Fibroblast of lung (primary cell): ENCODE results near the gene GAREM2. TPM values are rescaled to one million over a fixed set of nuclear protein-coding genes. Genes with fewer than 3 reads are reported as not detected.

Experiments
- DNase-seq, 2 donors: peaks; one replicate each; pipeline versions ENCODE4 v3.0.0 to v3.0.0-alpha.2; 2010; ENCODE audit warnings: low read depth in 2 of 2
- H2AFZ ChIP-seq: 2 replicates; pipeline ENCODE4 v1.5.1; 2012; ENCODE audit warnings: low read length, control low read depth, inconsistent platforms
- H3K27ac ChIP-seq: 2 replicates; pipeline ENCODE4 v1.5.1; 2011; ENCODE audit warnings: low read length, control low read depth; ENCODE audit not compliant: insufficient read depth
- H3K27me3 ChIP-seq: 2 replicates; pipeline ENCODE4 v1.5.1; 2011; ENCODE audit warnings: mild to moderate bottlenecking, low read length; ENCODE audit not compliant: control insufficient read depth, insufficient read depth
- H3K36me3 ChIP-seq: 2 replicates; pipeline ENCODE4 v1.5.1; 2011; ENCODE audit warnings: low read length; ENCODE audit not compliant: control insufficient read depth, insufficient read depth
- H3K4me1 ChIP-seq: 2 replicates; pipeline ENCODE4 v1.5.1; 2011; ENCODE audit warnings: low read length; ENCODE audit not compliant: control insufficient read depth, insufficient read depth; ENCODE audit errors: extremely low read depth
- H3K4me2 ChIP-seq: 2 replicates; pipeline ENCODE4 v1.5.1; 2011; ENCODE audit warnings: low read length, control low read depth; ENCODE audit not compliant: insufficient read depth; ENCODE audit errors: extremely low read depth
- H3K4me3 ChIP-seq, 4 experiments: fragments of 200-600 bp in 1 of 4; sonication (generic) in 1 of 4; replicated peaks in 1 of 4; 2 replicates each; pipeline ENCODE4 v1.5.1; 2011 to 2016; ENCODE audit warnings: low read length in 4 of 4, low read depth in 3 of 4, mild to moderate bottlenecking in 3 of 4, control low read depth in 2 of 4, inconsistent platforms in 1 of 4, mixed read lengths in 1 of 4; ENCODE audit not compliant: insufficient read depth in 1 of 4; ENCODE audit errors: control extremely low read depth in 1 of 4
- H3K79me2 ChIP-seq: 2 replicates; pipeline ENCODE4 v1.5.1; 2012; ENCODE audit warnings: mild to moderate bottlenecking, low read length, inconsistent platforms; ENCODE audit not compliant: control insufficient read depth, insufficient read depth
- H3K9ac ChIP-seq: 2 replicates; pipeline ENCODE4 v1.5.1; 2011; ENCODE audit warnings: mild to moderate bottlenecking, low read length, control low read depth; ENCODE audit not compliant: insufficient read depth
- H3K9me3 ChIP-seq: 2 replicates; pipeline ENCODE4 v1.5.1; 2012; ENCODE audit warnings: low read depth, low read length; ENCODE audit not compliant: control insufficient read depth, insufficient read depth
- H4K20me1 ChIP-seq: 2 replicates; pipeline ENCODE4 v1.5.1; 2011; ENCODE audit warnings: low read length; ENCODE audit not compliant: control insufficient read depth, insufficient read depth; ENCODE audit errors: extremely low read depth
- EZH2 ChIP-seq: IDR thresholded peaks from 2 replicates; pipeline ENCODE4 v1.5.1; 2012; ENCODE audit warnings: low read length, control low read depth, mild to moderate bottlenecking; ENCODE audit errors: missing control alignments
- polyA plus RNA-seq, 2 donors: library from polyadenylated mRNA; depleted of rRNA in 1 of 2; stranded (reverse) in 1 of 2; unstranded in 1 of 2; fragments of >200 nt; gene quantifications; 2 replicates each; pipeline ENCODE4 v1.2.1, GENCODE V29; 2011 to 2012; ENCODE audit warnings: missing spikeins in 1 of 2
- total RNA-seq: library from RNA; depleted of rRNA; stranded (reverse); fragments of >200 nt; gene quantifications from 2 replicates; pipeline ENCODE4 v1.2.1, GENCODE V29; 2014
- TF ChIP-seq, protein P1 (sequence below), 2 donors: IDR thresholded peaks in 1 of 2; conservative IDR thresholded peaks in 1 of 2; 1 replicate in 1 of 2; 2 replicates in 1 of 2; pipeline ENCODE4 v1.5.1; 2011 to 2012; ENCODE audit warnings: low read length in 2 of 2, control low read depth in 1 of 2, inconsistent platforms in 1 of 2, low read depth in 1 of 2, mild to moderate bottlenecking in 1 of 2

Gene GAREM2
- total and polyA plus RNA-seq, 2 donors (not counting 1 experiment from before 2014, with no cell fraction given): 0.66 to 1.6 TPM

DNA sequence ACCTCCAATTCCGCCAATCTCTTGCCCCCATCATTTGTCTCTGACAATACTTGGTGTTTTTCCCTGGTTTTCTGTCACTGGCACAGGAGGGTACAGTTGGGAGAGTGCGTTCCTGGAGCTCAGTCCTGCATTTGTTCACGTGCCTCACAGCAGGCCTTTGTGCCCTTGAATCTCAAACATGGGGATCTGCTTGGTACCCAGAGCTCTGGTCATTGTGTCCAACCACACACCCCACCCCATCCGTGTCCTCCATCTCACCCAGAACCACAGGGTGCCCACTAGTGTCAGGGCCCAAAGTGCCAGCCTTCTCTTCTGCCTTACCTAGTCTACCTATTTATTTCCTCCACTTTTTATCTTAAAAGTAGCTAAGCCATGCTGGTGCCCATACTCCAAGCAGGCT, 16.2 kb downstream of the GAREM2 start:
- no peak overlapping the region for H2AFZ ChIP-seq
- no peak overlapping the region for H3K9ac ChIP-seq
- TF ChIP-seq, protein P1, sequence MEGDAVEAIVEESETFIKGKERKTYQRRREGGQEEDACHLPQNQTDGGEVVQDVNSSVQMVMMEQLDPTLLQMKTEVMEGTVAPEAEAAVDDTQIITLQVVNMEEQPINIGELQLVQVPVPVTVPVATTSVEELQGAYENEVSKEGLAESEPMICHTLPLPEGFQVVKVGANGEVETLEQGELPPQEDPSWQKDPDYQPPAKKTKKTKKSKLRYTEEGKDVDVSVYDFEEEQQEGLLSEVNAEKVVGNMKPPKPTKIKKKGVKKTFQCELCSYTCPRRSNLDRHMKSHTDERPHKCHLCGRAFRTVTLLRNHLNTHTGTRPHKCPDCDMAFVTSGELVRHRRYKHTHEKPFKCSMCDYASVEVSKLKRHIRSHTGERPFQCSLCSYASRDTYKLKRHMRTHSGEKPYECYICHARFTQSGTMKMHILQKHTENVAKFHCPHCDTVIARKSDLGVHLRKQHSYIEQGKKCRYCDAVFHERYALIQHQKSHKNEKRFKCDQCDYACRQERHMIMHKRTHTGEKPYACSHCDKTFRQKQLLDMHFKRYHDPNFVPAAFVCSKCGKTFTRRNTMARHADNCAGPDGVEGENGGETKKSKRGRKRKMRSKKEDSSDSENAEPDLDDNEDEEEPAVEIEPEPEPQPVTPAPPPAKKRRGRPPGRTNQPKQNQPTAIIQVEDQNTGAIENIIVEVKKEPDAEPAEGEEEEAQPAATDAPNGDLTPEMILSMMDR (conservative IDR thresholded peaks at IDR 0.05 in 1 of 2, IDR thresholded peaks at IDR 0.05 in 1 of 2; ENCODE audit: low read depth in 1 of 2, low read length in 2 of 2): no peak
- TF ChIP-seq EZH2: no peak
- H3K27me3 ChIP-seq: no peaks in the 10 kb centered on the region
- no peak overlapping the region for H3K4me2 ChIP-seq
- H3K9me3 ChIP-seq: no peaks in the 10 kb centered on the region
- H3K36me3 ChIP-seq: peaks cover 8% of the 10 kb centered on the region
- H3K79me2 ChIP-seq: no peaks in the 10 kb centered on the region
- no peak overlapping the region for H3K27ac ChIP-seq
- no peaks in the 10 kb centered on the region for H3K4me1 ChIP-seq
- DNase-seq: no peak
- no peaks in the 10 kb centered on the region for H4K20me1 ChIP-seq
- H3K4me3 ChIP-seq: no peak overlapping the region

DNA sequence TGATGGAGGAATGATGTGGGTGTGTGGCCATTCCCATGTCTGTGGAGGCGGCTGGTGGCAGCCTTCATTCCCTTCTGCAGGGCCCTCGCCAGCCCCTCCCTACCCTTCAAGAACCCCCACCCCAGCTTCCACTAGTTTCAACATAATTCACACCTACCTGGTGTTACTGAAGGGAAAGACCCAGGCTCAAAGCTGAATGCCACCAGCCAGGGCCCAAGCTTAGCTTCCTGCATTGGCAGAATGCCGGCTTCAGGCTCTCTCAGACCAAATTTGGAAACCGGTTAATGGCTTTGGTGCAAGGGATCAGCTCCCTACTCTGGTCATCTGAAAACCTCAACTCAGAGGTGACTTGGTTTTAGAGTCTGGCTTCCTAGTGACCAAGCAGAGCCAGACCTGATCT, 16.9 kb downstream of the GAREM2 start:
- TF ChIP-seq EZH2: no peak
- TF ChIP-seq, protein P1 (conservative IDR thresholded peaks at IDR 0.05 in 1 of 2, IDR thresholded peaks at IDR 0.05 in 1 of 2; ENCODE audit: low read depth in 1 of 2, low read length in 2 of 2): no peak

DNA sequence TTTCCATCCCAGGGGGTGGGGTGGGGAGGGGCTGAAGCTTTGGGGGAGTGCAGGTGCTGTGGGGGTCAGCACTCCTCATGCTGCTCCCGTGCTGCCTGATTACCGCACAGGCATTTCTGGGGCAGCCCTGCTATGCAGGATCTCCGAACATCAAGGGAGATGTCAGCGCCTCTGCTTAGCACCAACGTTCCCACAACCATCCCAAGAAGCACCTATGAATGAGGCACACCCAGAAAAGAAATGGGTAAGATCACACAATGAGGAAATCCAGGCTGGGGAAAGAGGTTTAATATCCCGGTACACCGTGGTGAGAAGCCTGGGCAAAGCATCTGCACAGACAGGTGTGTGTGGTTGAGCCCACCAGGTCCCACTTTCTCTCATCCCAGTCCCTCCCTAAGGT, 17.5 kb downstream of the GAREM2 start:
- no peaks in the 10 kb centered on the region for H3K79me2 ChIP-seq
- H3K27me3 ChIP-seq: no peaks in the 10 kb centered on the region
- H3K4me2 ChIP-seq: no peak overlapping the region
- H3K9ac ChIP-seq: no peak overlapping the region
- DNase-seq: no peak
- no peak overlapping the region for H3K27ac ChIP-seq
- TF ChIP-seq, protein P1 (conservative IDR thresholded peaks at IDR 0.05 in 1 of 2, IDR thresholded peaks at IDR 0.05 in 1 of 2; ENCODE audit: low read depth in 1 of 2, low read length in 2 of 2): no peak
- TF ChIP-seq EZH2: no peak
- H3K4me1 ChIP-seq: no peaks in the 10 kb centered on the region
- H3K36me3 ChIP-seq: peaks cover 13% of the 10 kb centered on the region
- no peak overlapping the region for H3K4me3 ChIP-seq
- no peaks in the 10 kb centered on the region for H4K20me1 ChIP-seq
- no peaks in the 10 kb centered on the region for H3K9me3 ChIP-seq
- H2AFZ ChIP-seq: no peak overlapping the region

More for the DNA sequence above, 16.9 kb downstream of the GAREM2 start:
- H3K79me2 ChIP-seq: no peaks in the 10 kb centered on the region
- no peak overlapping the region for H3K9ac ChIP-seq
- H4K20me1 ChIP-seq: no peaks in the 10 kb centered on the region
- H3K4me1 ChIP-seq: no peaks in the 10 kb centered on the region
- H3K4me2 ChIP-seq: no peak overlapping the region
- DNase-seq: no peak
- H3K9me3 ChIP-seq: no peaks in the 10 kb centered on the region
- no peaks in the 10 kb centered on the region for H3K27me3 ChIP-seq
- no peak overlapping the region for H3K4me3 ChIP-seq
- peaks cover 10% of the 10 kb centered on the region for H3K36me3 ChIP-seq
- H2AFZ ChIP-seq: no peak overlapping the region
- H3K27ac ChIP-seq: no peak overlapping the region
